Measurements from ENCODE around the gene CSPG4. TPM values are rescaled to one million over a fixed set of nuclear protein-coding genes. Genes with fewer than 3 reads are reported as not detected.

Gene CSPG4
- total and polyA plus RNA-seq, 10 of the 15 experiments (the other 5 are each of a cell fraction or from before 2014, with no cell fraction given), result 0.02 to 2.2 (median 0.76) TPM

GRCh38 chr15:75680007-75680789 is 32.5 kb downstream of the CSPG4 start:
- H3K36me3 ChIP-seq (ENCODE audit: control insufficient read depth in 2 of 2, insufficient read depth in 2 of 2, low read length in 1 of 2), result no peaks in the 10 kb centered on the region
- no peak overlapping the region for H3K4me2 ChIP-seq (ENCODE audit: control insufficient read depth, insufficient read depth)
- H3K79me2 ChIP-seq (ENCODE audit: control insufficient read depth, insufficient read depth, low read length), result no peaks in the 10 kb centered on the region
- ATAC-seq (no peak), DNase-seq (ENCODE audit: low read depth, low spot score) (no peak), FAIRE-seq (no peak)
- WGBS (ENCODE audit: insufficient coverage, insufficient replicate concordance, low lambda C conversion rate, missing lambda C conversion rate), result 32% methylated on average over 11 of the region's 11 CpGs
- CTCF ChIA-PET, result interaction anchor here (0.6 to 6.8 kb wide), 4 partner anchors 53 to 470 kb away, joined by 3 to 58 read pairs (median 7); partner anchors contain the start of gene MAN2C1
- no peak overlapping the region for H3K4me3 ChIP-seq
- SMC1A ChIA-PET (ENCODE audit: uncharacterized antibody, unreplicated experiment), result interaction anchor here (1.2 to 1.4 kb wide), 2 partner anchors 171 to 313 kb away, joined by 3 to 5 read pairs; no protein-coding TSS in a partner anchor
- no peaks in the 10 kb centered on the region for H4K20me1 ChIP-seq (ENCODE audit: control insufficient read depth, insufficient read depth)
- no peaks in the 10 kb centered on the region for H3K4me1 ChIP-seq (ENCODE audit: control insufficient read depth, insufficient read depth, low read length)
- RAD21 ChIA-PET (ENCODE audit: unreplicated experiment), result interaction anchor here (1.5 to 1.8 kb wide), 3 partner anchors 33 to 312 kb away, joined by 4 to 7 read pairs (median 5); partner anchors contain the start of gene SNX33
- H3K9me3 ChIP-seq (replicated peaks; ENCODE audit: control insufficient read depth, insufficient read depth, low read length), result no peaks in the 10 kb centered on the region
- POLR2A ChIA-PET, result interaction anchor here (0.6 to 0.7 kb wide), 2 partner anchors 81 to 972 kb away, joined by 6 to 8 read pairs; no protein-coding TSS in a partner anchor
- no peak overlapping the region for H3K27ac ChIP-seq (ENCODE audit: control insufficient read depth, insufficient read depth)
- intact Hi-C loops (cut with micrococcal nuclease; ENCODE audit: unreplicated experiment) (no loop called here), in situ Hi-C loops (cut with MboI) (no loop called here)
- H2AFZ ChIP-seq (ENCODE audit: control insufficient read depth, low read depth, low read length), result no peak overlapping the region
- no peak overlapping the region for H3K9ac ChIP-seq (ENCODE audit: control insufficient read depth, insufficient read depth, low read length)
- H3K27me3 ChIP-seq (replicated peaks in 1 of 2; ENCODE audit: control insufficient read depth in 2 of 2, insufficient read depth in 2 of 2, low read length in 1 of 2), result peaks cover 0 to 1% of the 10 kb centered on the region in 2 experiments; a peak in 1 of 4 replicates
- no TSS peak for BruUV-seq (replicated peaks)
- no peak for TF ChIP-seq NBN (IDR thresholded peaks at IDR 0.05)
- no peak for TF ChIP-seq ZNF384 (IDR thresholded peaks at IDR 0.05; ENCODE audit: borderline replicate concordance, low read depth, low read length)
- TF ChIP-seq NFIC (IDR thresholded peaks at IDR 0.05; ENCODE audit: low read depth, low read length), result no peak
- TF ChIP-seq ATF3 (IDR thresholded peaks at IDR 0.05; ENCODE audit: borderline replicate concordance, extremely low read depth, low read depth, low read length), result no peak
- TF ChIP-seq STAT1 (conservative IDR thresholded peaks at IDR 0.05), result no peak
- no peak for TF ChIP-seq RELA (IDR thresholded peaks at IDR 0.05; ENCODE audit: borderline replicate concordance, partially characterized antibody)
- no peak for TF ChIP-seq REST (IDR thresholded peaks at IDR 0.05; ENCODE audit: low read depth, low read length)
- no peak for TF ChIP-seq ZNF687 (IDR thresholded peaks at IDR 0.05)
- TF ChIP-seq ZNF217 (IDR thresholded peaks at IDR 0.05), result no peak
- TF ChIP-seq NR2F1 (conservative IDR thresholded peaks at IDR 0.05), result no peak
- no peak for TF ChIP-seq RFX5 (IDR thresholded peaks at IDR 0.05; ENCODE audit: low read depth, low read length)
- TF ChIP-seq HCFC1 (IDR thresholded peaks at IDR 0.05; ENCODE audit: low read length), result no peak
- no peak for TF ChIP-seq ZBED1 (IDR thresholded peaks at IDR 0.05; ENCODE audit: borderline replicate concordance)
